Activated T-helper 9 cell treated with anti-CD3 and anti-CD28 coated beads, Interleukin-2, amount 50 U/mL, for 16 hours (primary cell): ENCODE data around the gene ETFDH.
A peak's percentile ranks its signal among the peaks of the same experiment; 100 is the strongest.
"Not testable (repeated sequence)": the region's sequence is repeated elsewhere in the genome, so short reads cannot be mapped to it uniquely, and the experiment has no call there.

Source experiments
- DNase-seq: peaks from one replicate; pipeline ENCODE4 v3.0.0-alpha.2; 2020; ENCODE audit warnings: low read depth

Gene ETFDH

DNA sequence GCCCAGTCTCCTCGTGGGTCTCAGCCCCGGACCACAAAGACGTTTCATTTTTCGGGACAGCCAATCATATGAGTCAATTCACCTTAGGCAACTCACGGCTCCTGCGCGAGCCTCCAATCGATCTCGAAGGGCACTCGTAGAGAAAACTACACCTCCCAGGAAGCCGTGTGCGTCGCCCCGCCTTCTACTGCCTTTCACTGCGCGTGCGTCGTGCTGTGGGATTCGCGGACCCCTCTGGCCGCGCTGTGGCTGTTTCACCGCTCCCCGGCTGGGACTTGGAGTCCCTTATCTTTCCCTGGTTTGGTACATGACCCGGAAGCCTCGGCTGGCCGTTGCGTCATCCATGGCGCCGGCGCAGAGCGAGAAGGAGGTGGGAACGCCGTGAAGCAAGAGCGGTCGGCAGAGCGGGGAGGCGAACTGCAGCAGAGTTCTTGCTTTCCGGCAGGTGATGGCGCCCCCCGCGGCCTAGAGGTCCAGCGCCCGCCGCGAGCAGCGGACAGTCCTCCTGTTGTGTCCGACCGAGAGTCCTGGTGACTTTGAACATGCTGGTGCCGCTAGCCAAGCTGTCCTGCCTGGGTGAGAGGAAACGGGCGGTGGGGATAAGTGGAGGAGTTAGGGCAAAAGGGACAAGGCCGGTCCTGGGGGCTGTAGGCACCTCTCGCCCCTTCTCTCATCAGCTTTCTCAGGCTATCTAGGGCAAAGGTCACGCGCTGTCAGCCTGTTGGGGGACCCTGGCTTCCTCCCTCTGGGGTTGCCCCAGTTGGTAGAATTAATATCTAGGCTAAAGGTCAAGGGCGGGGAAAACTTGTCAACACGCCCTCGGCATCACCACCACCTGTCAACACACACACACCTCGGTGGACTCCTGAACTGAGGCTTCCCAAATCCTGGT is at the start of gene ETFDH:
TSS of gene ETFDH (plus strand) at position 382 of the 892 bp plus-strand sequence. CDS start at position 543, 161 bp downstream.
- DNase-seq = peak; percentile 98

DNA sequence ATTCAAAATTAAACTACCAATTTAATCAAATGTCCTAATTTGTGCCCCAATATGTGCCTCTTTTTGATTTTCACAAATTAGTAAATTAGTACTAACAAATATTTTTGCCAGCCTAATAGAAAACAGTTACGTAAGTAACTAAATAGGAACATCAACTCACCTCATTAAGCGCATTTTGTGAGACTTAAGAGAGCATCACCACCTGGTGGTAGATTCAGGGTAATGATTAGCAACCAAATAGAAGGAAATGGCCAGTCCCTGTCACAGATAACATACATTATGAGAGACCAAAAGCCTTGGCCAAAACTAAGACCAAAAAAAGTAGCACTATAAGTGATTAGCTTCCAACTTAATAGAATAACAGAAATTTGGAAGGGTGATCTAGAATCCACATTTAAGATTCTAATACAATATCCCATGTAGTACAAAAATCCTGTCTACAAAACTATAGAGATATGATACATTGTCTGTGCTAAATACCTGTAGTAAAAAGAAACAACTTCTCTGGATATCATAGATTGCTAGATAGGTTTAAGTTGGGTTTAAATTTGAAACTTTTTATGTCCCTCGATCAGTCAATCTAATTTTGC is 47.1 kb upstream of the ETFDH start:
- DNase-seq = no peak

DNA sequence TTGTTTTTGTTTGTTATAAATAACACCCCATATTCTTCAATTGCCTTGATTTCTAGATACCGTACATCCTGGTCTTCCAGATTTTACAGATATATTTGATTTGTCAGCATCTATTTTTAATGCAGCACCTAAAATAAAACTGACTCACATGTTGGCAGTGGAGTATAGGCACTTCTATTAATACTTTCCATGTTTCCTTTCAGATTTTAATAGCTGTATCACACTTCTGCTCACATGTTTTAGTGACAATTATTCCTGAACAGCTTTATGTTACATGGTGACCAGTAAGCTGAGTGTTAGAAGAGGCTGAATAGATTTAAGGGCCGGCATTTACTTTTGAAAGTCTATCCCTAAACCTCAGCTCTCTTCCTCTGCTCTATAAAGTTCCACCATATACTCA is 46.6 kb upstream of the ETFDH start:
- DNase-seq = no peak

GRCh38 chr4:158630893-158631292 is 41.2 kb upstream of the ETFDH start:
- no peak for DNase-seq

DNA sequence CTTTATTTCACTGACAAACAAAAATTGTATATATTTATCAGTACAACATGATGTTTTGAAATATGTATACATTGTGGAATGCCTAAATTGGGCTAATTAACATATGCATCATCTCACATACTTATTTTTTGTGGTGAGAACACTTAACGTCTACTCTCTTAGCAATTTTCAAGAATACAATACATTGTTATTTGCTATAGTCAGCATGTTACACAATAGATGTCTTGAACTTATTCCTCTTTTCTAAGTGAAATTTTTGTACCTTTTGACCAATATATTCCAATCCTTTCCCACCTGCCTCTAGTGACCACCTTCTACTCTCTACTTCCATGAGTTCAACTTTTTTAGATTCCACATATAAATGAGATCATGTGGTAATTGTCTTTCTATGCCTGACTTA is 35.5 kb upstream of the ETFDH start:
- DNase-seq = no peak

DNA sequence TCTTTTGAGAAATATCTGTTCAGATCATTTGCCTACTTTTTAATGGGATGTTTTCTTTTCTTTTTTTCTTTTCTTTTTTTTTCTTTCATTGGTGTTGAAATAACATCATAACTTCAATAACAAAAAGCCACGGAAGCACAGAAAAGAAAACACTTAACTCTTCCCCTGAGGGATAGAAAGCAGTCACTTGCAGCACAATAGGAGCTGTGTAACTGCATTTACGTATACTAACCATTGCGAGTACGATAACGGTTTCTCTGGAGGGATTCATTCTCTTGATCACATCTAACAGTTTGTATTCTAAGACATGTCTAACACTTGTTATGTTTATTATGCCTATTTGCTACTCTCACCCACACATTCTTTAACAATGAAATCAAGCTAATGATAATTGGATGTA is 27.7 kb upstream of the ETFDH start:
- no peak for DNase-seq

- DNase-seq = no peak
Measured at GRCh38 chr4:158644760-158645159, 27.3 kb upstream of the ETFDH start.

- no peak for DNase-seq
Measured at GRCh38 chr4:158649111-158649680, 22.9 kb upstream of the ETFDH start.

DNA sequence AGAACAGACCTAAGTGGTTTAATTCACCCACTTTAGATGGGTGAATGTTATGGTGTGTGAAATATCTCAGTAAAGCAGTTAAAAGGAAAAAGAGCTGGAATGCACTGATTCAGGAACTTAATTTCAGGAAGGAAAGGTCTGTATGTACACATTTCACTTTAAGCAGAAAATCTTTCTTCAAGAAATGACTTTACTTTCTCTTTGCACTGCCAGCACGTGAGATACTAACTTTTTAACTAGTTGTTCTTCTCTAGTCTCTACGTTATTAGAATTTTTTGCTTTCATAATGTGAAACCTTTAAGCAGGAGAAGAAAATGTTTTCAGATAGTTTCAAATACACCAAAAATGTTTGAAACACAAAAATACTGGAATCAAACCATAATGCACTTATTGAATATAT is 19.2 kb upstream of the ETFDH start:
- DNase-seq = no peak

- DNase-seq = no peak
Measured at GRCh38 chr4:158656439-158656838, 15.7 kb upstream of the ETFDH start.

- no peak for DNase-seq
Measured at GRCh38 chr4:158657291-158657690, 14.8 kb upstream of the ETFDH start.

DNA sequence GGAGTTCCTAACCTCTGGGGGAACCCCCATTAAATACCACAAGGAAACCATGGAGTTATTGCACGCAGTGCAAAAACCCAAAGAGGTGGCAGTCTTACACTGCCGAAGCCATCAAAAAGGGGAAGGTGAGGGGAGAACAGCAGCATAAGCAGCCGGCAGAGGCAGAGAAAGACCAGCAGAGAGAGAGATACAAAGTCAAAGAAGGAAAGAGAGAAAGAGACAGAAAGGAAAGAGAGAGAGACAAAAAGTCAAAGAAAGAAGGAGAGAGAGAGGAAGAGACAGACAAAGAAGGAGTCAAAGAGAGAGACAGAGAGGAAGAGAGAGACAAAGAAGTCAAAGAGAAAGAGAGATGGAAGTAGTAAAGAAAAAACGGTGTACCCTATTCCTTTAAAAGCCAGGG is 8.8 kb upstream of the ETFDH start:
- DNase-seq = not testable (repeated sequence)

- not testable (repeated sequence) for DNase-seq
Measured at GRCh38 chr4:158663707-158664625, 8.1 kb upstream of the ETFDH start.

GRCh38 chr4:158664806-158665205 is 7.3 kb upstream of the ETFDH start:
- no peak for DNase-seq

GRCh38 chr4:158666892-158667291 is 5.2 kb upstream of the ETFDH start:
- DNase-seq = no peak

DNA sequence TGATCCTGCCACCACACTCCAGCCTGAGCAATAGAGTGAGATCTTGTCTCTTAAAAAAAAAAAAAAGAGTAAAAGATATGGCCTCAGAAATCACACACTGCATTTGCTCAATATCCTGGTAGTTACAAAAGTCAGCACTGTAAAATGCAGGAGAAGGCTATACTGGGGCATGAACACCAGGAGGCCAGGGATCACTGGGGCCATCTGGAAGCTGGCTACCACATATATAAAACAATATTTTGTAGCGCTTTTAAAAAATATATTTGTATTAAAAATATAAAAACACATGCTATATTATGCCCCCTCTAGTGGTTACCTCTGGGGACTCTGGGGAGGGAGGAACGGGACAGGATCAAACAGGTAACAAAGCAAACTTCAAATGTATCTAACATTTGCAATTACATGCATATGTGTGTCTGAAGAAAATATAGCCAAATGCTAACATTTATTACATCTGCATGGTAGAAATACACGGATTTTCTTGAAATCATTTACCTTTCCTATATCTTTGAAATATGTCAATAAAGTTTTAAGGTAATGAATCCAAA is 4.4 kb upstream of the ETFDH start:
- DNase-seq = no peak

GRCh38 chr4:158669310-158669709 is 2.8 kb upstream of the ETFDH start:
- DNase-seq = no peak

- peak; percentile 41 for DNase-seq
Measured at GRCh38 chr4:158670975-158671664, 976 bp upstream of the ETFDH start.

GRCh38 chr4:158671665-158671914 is 506 bp upstream of the ETFDH start, which contains the start of gene C4orf46:
TSS of gene C4orf46 (minus strand) at chr4:158671887. CDS start at chr4:158671801, 86 bp downstream.
- no peak for DNase-seq

DNA sequence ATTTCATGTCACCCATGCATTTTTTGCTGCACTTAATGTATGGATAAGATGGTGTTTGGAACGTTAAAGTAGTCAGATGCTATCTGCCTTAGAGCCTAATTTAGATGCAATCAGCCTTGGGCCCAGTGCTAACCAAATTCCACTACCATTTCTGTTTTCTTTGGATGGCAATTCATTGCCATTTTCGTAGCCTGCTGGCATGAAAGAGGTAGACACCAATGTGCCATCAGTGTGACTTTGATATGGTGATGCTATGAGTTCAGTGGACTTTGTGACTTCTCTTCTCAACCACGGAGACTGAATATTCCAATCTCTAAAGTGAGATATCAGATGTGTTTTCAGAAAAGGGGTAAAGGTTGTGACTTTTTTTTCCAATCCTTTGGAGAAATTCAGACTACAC is 1.5 kb downstream of the ETFDH start:
- DNase-seq = no peak

- DNase-seq = no peak
Measured at GRCh38 chr4:158676076-158676475, 4.0 kb downstream of the ETFDH start.
